ENCODE data around the gene NAPSA.
A peak's percentile ranks its signal among the peaks of the same experiment; 100 is the strongest.

NAPSA gene

DNA sequence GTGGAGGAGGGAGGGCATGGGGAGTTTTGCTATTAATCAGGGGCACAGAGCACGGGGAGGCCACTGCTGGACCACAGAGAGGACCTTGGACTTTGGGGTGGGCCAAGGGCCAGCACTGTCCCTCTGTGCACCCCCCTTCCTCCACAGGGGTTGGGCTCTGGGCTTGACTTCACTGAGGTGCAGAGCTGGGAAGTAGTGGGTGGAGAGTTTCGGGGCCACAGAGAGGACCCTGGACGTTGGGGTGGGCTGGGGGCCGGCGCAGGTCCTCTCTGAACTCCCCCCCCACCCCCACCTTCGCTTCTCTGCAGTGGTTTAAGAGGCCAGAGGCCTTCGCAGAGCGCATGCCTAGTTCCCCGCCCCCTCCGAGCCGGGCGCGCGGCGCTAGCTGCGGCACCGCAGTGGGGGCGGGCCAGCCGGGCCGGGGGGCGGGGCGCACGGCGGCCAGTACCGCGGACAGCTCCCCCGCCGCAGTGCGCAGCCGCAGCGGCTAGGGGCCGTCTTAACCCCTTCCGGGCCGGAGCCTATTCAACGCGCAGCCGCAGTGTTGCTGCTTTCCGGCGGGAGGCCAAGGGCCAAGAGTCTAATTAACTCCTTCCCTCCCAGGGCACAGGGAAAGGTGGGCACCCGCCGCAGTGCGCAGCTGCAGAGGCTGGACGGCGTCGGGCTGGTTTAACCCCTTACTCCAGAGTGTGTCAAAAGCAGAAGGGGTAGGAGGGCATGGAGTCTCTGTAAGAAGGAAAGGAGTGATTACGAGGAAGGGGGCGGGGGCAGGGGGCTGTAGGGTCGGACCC is 39.9 kb downstream of the NAPSA start:
- no peaks in the 10 kb centered on the region for H3K36me3 ChIP-seq (ENCODE audit: control insufficient read depth, low read length)
- peaks cover 5% of the 10 kb centered on the region; the same call in 1 of the 2 replicates for H3F3A ChIP-seq (ENCODE audit: control insufficient read depth, insufficient read depth)
- H3K4me2 ChIP-seq (ENCODE audit: low read length): peak overlapping the region; percentile 63
- no peak overlapping the region for H3K27ac ChIP-seq (ENCODE audit: low read depth, low read length)
- H3K9me3 ChIP-seq (ENCODE audit: control insufficient read depth, insufficient read depth, low read length): no peaks in the 10 kb centered on the region
- TF ChIP-seq EZH2phosphoT487 (IDR thresholded peaks at IDR 0.05; ENCODE audit: borderline replicate concordance, low read length) (no peak), CTCF (IDR thresholded peaks at IDR 0.05; ENCODE audit: low read depth, low read length, poor library complexity, severe bottlenecking) (no peak)
- H3K4me3 ChIP-seq (ENCODE audit: low read length): peak overlapping the region; percentile 68
- H3K79me2 ChIP-seq (ENCODE audit: control insufficient read depth, low read length): 0 out of 2 replicates have a peak, but pooled peaks cover 3% of the 10 kb centered on the region
- H4K20me1 ChIP-seq (ENCODE audit: control insufficient read depth, insufficient read depth, low read depth, low read length): peaks cover 16% of the 10 kb centered on the region
- H3K27me3 ChIP-seq (ENCODE audit: control insufficient read depth, low read length): peaks cover 25% of the 10 kb centered on the region
- no peaks in the 10 kb centered on the region for H3K9me2 ChIP-seq (replicated peaks; ENCODE audit: control insufficient read depth, low read length)
- H3K4me1 ChIP-seq (ENCODE audit: control insufficient read depth, low read length): peaks cover 45% of the 10 kb centered on the region

DNA sequence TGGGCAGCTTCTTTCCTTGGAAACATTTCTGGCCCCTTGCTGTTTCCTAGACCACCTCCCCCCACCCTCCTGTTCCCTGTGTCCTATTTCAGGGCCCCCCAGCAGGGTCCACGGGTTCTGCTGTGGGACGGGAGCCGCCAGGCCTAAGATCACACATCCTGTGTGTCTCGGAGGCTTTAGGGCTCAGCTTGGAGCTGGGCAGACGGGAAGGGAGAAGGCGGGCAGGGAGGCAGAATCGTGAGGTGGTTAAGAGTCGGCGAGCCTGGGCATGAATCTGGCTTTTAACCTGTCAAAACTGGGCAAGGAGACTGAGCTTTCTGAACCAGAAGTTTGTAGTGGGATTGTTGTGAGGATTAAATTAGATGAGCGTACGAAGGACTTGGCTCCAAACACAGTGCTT is 41.1 kb downstream of the NAPSA start:
- Histone ChIP-seq H3K27me3 (ENCODE audit: control insufficient read depth, low read length) (peaks cover 25% of the 10 kb centered on the region), H3K79me2 (ENCODE audit: control insufficient read depth, low read length) (no peaks in the 10 kb centered on the region), H3K4me3 (ENCODE audit: low read length) (no peak overlapping the region), H3F3A (ENCODE audit: control insufficient read depth, insufficient read depth) (0 out of 2 replicates have a peak, but pooled peaks cover 3% of the 10 kb centered on the region), H3K9me2 (replicated peaks; ENCODE audit: control insufficient read depth, low read length) (no peaks in the 10 kb centered on the region), H3K27ac (ENCODE audit: low read depth, low read length) (no peak overlapping the region), H3K4me1 (ENCODE audit: control insufficient read depth, low read length) (peaks cover 34% of the 10 kb centered on the region), H4K20me1 (ENCODE audit: control insufficient read depth, insufficient read depth, low read depth, low read length) (peaks cover 16% of the 10 kb centered on the region), H3K36me3 (ENCODE audit: control insufficient read depth, low read length) (no peaks in the 10 kb centered on the region), H3K4me2 (ENCODE audit: low read length) (no peak overlapping the region), H3K9me3 (ENCODE audit: control insufficient read depth, insufficient read depth, low read length) (no peaks in the 10 kb centered on the region)
- TF ChIP-seq CTCF (IDR thresholded peaks at IDR 0.05; ENCODE audit: low read depth, low read length, poor library complexity, severe bottlenecking) (no peak), EZH2phosphoT487 (IDR thresholded peaks at IDR 0.05; ENCODE audit: borderline replicate concordance, low read length) (no peak)

DNA sequence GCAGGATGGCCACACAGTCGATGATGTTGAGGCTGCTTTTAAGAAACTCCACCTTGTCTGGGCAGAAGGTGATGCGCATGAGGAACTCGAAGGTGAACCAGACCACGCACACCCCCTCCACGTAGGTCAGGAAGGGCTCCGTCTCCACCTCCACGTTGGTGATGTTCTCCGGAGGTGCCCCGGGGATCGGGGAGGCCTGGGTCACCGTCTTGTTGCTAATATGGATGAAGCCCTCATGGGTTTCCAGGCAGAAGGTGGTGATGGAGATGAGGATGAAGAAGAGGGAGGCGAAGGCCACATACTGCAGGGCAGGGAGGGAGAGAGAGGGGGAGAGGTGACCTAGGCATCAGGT is 41.7 kb downstream of the NAPSA start:
- Histone ChIP-seq H3K9me3 (ENCODE audit: control insufficient read depth, insufficient read depth, low read length) (no peaks in the 10 kb centered on the region), H3F3A (ENCODE audit: control insufficient read depth, insufficient read depth) (0 out of 2 replicates have a peak, but pooled peaks cover 3% of the 10 kb centered on the region), H4K20me1 (ENCODE audit: control insufficient read depth, insufficient read depth, low read depth, low read length) (peaks cover 16% of the 10 kb centered on the region), H3K9me2 (replicated peaks; ENCODE audit: control insufficient read depth, low read length) (no peaks in the 10 kb centered on the region), H3K79me2 (ENCODE audit: control insufficient read depth, low read length) (no peaks in the 10 kb centered on the region), H3K27ac (ENCODE audit: low read depth, low read length) (no peak overlapping the region), H3K4me3 (ENCODE audit: low read length) (no peak overlapping the region), H3K4me2 (ENCODE audit: low read length) (no peak overlapping the region), H3K27me3 (ENCODE audit: control insufficient read depth, low read length) (peaks cover 25% of the 10 kb centered on the region), H3K4me1 (ENCODE audit: control insufficient read depth, low read length) (peaks cover 34% of the 10 kb centered on the region), H3K36me3 (ENCODE audit: control insufficient read depth, low read length) (no peaks in the 10 kb centered on the region)
- no peak for TF ChIP-seq CTCF (IDR thresholded peaks at IDR 0.05; ENCODE audit: low read depth, low read length, poor library complexity, severe bottlenecking)
- no peak for TF ChIP-seq EZH2phosphoT487 (IDR thresholded peaks at IDR 0.05; ENCODE audit: borderline replicate concordance, low read length)

Data from DOHH2 (cell line).